ENCODE measurements around the gene GRB10.

Gene GRB10

GRCh38 chr7:50631100-50631499 is 151.6 kb downstream of the GRB10 start:
- Histone ChIP-seq H3K4me3 (ENCODE audit: low read depth, low read length) (no peak overlapping the region), H3K9me3 (no peaks in the 10 kb centered on the region), H3K36me3 (no peaks in the 10 kb centered on the region), H3K4me1 (peaks cover 6% of the 10 kb centered on the region), H3K27me3 (no peaks in the 10 kb centered on the region)
- TF ChIP-seq, protein P1, sequence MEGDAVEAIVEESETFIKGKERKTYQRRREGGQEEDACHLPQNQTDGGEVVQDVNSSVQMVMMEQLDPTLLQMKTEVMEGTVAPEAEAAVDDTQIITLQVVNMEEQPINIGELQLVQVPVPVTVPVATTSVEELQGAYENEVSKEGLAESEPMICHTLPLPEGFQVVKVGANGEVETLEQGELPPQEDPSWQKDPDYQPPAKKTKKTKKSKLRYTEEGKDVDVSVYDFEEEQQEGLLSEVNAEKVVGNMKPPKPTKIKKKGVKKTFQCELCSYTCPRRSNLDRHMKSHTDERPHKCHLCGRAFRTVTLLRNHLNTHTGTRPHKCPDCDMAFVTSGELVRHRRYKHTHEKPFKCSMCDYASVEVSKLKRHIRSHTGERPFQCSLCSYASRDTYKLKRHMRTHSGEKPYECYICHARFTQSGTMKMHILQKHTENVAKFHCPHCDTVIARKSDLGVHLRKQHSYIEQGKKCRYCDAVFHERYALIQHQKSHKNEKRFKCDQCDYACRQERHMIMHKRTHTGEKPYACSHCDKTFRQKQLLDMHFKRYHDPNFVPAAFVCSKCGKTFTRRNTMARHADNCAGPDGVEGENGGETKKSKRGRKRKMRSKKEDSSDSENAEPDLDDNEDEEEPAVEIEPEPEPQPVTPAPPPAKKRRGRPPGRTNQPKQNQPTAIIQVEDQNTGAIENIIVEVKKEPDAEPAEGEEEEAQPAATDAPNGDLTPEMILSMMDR (IDR thresholded peaks at IDR 0.05; ENCODE audit: low read depth, low read length) = no peak
- DNase-seq = no peak

GRCh38 chr7:50629238-50629901 is 153.3 kb downstream of the GRB10 start:
- TF ChIP-seq, protein P1 (IDR thresholded peaks at IDR 0.05; ENCODE audit: low read depth, low read length) = no peak
- no peaks in the 10 kb centered on the region for H3K36me3 ChIP-seq
- peaks cover 6% of the 10 kb centered on the region for H3K4me1 ChIP-seq
- H3K9me3 ChIP-seq = no peaks in the 10 kb centered on the region
- DNase-seq = no peak
- no peaks in the 10 kb centered on the region for H3K27me3 ChIP-seq
- H3K4me3 ChIP-seq (ENCODE audit: low read depth, low read length) = no peak overlapping the region

GRCh38 chr7:50628434-50629084 is 154.1 kb downstream of the GRB10 start:
- Histone ChIP-seq H3K27me3 (no peaks in the 10 kb centered on the region), H3K4me1 (peaks cover 6% of the 10 kb centered on the region), H3K9me3 (no peaks in the 10 kb centered on the region), H3K36me3 (no peaks in the 10 kb centered on the region), H3K4me3 (ENCODE audit: low read depth, low read length) (no peak overlapping the region)
- no peak for DNase-seq
- TF ChIP-seq, protein P1 (IDR thresholded peaks at IDR 0.05; ENCODE audit: low read depth, low read length) = peak; percentile 23; the same call in 1 of the 2 replicates

DNA sequence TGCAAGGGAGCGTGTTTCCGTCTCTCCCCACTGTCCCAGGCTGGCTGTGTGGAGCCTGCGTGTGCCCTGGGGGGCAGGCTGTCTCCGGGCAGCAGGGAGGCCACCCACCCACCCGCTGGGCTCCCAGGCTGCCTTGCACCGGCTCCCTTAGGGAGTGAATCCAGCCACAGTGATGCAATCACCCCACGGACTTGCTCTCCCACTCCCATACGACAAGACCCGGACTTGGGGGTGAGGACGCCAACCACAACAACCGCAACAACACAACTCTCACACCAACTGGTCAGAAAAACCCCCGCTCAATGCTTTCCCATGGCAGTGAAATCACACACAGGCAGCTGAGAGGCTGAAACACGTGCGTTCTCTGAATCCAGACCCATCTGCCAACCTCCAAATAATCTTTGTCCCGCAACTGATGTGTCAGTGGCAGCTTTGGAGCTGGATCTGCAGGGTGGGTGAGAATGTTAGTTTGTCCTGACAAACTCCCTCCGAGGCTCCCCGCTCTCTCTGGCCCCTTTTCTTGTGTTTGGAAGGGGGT is 154.8 kb downstream of the GRB10 start:
- Histone ChIP-seq H3K9me3 (no peaks in the 10 kb centered on the region), H3K27me3 (no peaks in the 10 kb centered on the region), H3K36me3 (no peaks in the 10 kb centered on the region), H3K4me3 (ENCODE audit: low read depth, low read length) (no peak overlapping the region), H3K4me1 (peaks cover 6% of the 10 kb centered on the region)
- DNase-seq = no peak
- TF ChIP-seq, protein P1 (IDR thresholded peaks at IDR 0.05; ENCODE audit: low read depth, low read length) = no peak

GRCh38 chr7:50626286-50626685 is 156.4 kb downstream of the GRB10 start:
- no peaks in the 10 kb centered on the region for H3K9me3 ChIP-seq
- no peaks in the 10 kb centered on the region for H3K36me3 ChIP-seq
- H3K4me1 ChIP-seq = no peaks in the 10 kb centered on the region; the same call in none of the 2 replicates

More at GRCh38 chr7:50626286-50626685, 156.4 kb downstream of the GRB10 start:
- Histone ChIP-seq H3K4me3 (ENCODE audit: low read depth, low read length) (no peak overlapping the region), H3K27me3 (no peaks in the 10 kb centered on the region)
- DNase-seq = no peak
- TF ChIP-seq, protein P1 (IDR thresholded peaks at IDR 0.05; ENCODE audit: low read depth, low read length) = no peak

Data from BE2C (cell line).